Left ventricle myocardium inferior (tissue), 1 donor: ENCODE measurements around the gene APBB1. TPM values are rescaled to one million over a fixed set of nuclear protein-coding genes. Genes with fewer than 3 reads are reported as not detected.

Experiments
- DNase-seq: peaks from one replicate; pipeline ENCODE4 v3.0.0-alpha.2; 2020
- H3K27ac ChIP-seq: fragments of 200-600 bp; replicated peaks from 2 replicates; pipeline ENCODE4 v1.8.0; 2021
- H3K27me3 ChIP-seq: fragments of 200-600 bp; 2 replicates; pipeline ENCODE4 v1.8.0; 2021; ENCODE audit warnings: low read depth
- H3K36me3 ChIP-seq: fragments of 200-600 bp; 2 replicates; pipeline ENCODE4 v1.8.0; 2021
- H3K4me1 ChIP-seq: fragments of 200-600 bp; 2 replicates; pipeline ENCODE4 v1.8.0; 2021
- H3K4me3 ChIP-seq: fragments of 200-600 bp; 2 replicates; pipeline ENCODE4 v1.8.0; 2021; ENCODE audit warnings: mild to moderate bottlenecking, moderate library complexity
- H3K9me3 ChIP-seq: fragments of 200-600 bp; replicated peaks from 2 replicates; pipeline ENCODE4 v1.8.0; 2021
- intact Hi-C: fragments of 100-400 bp; cut with micrococcal nuclease; formaldehyde crosslinking; loops from one replicate; pipeline ENCODE4 v1.11.0; 2022
- total RNA-seq: library from RNA; stranded (reverse); fragmentation: NEBNext Ultra II Directional; extraction: Animal tissue kit (Norgen Biotek cat#: 25700); gene quantifications from one replicate; pipeline ENCODE4 v1.2.1, GENCODE V29; 2021
- TF ChIP-seq, protein P1 (sequence below): fragments of 200-600 bp; IDR thresholded peaks from 2 replicates; pipeline ENCODE4 v1.8.0; 2021; ENCODE audit warnings: antibody characterized with exemption, mild to moderate bottlenecking, borderline replicate concordance
- donor health status: DM: no; HTN: yes; CAD: no; lungs with severe emphysema.

APBB1 gene
- total RNA-seq, 1 donor from 2014 or later, result 75.5 TPM

GRCh38 chr11:6390718-6391469 is 28.0 kb downstream of the APBB1 start:
- intact Hi-C loops, result no loop called here
- Histone ChIP-seq H3K4me3 (peak overlapping the region; percentile 93), H3K9me3 (no peaks in the 10 kb centered on the region), H3K27ac (peak overlapping the region; percentile 94), H3K36me3 (peaks cover 29% of the 10 kb centered on the region), H3K27me3 (no peaks in the 10 kb centered on the region), H3K4me1 (peaks cover 28% of the 10 kb centered on the region)
- TF ChIP-seq, protein P1, sequence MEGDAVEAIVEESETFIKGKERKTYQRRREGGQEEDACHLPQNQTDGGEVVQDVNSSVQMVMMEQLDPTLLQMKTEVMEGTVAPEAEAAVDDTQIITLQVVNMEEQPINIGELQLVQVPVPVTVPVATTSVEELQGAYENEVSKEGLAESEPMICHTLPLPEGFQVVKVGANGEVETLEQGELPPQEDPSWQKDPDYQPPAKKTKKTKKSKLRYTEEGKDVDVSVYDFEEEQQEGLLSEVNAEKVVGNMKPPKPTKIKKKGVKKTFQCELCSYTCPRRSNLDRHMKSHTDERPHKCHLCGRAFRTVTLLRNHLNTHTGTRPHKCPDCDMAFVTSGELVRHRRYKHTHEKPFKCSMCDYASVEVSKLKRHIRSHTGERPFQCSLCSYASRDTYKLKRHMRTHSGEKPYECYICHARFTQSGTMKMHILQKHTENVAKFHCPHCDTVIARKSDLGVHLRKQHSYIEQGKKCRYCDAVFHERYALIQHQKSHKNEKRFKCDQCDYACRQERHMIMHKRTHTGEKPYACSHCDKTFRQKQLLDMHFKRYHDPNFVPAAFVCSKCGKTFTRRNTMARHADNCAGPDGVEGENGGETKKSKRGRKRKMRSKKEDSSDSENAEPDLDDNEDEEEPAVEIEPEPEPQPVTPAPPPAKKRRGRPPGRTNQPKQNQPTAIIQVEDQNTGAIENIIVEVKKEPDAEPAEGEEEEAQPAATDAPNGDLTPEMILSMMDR, result no peak
- no peak for DNase-seq

GRCh38 chr11:6389905-6390717 is 28.8 kb downstream of the APBB1 start, which contains the start of gene SMPD1:
TSS of gene SMPD1 (plus strand) at chr11:6390474. CDS start at chr11:6390599, 125 bp downstream.
- no peaks in the 10 kb centered on the region for H3K9me3 ChIP-seq
- H3K27ac ChIP-seq, result peak within 1 kb of the TSS; percentile 94
- TF ChIP-seq, protein P1, result no peak
- H3K4me1 ChIP-seq, result peaks cover 28% of the 10 kb centered on the region
- no peaks in the 10 kb centered on the region for H3K27me3 ChIP-seq
- DNase-seq, result peak; percentile 95
- H3K4me3 ChIP-seq, result peak within 1 kb of the TSS; percentile 93
- intact Hi-C loops, result no loop called here
- peaks cover 21% of the 10 kb centered on the region for H3K36me3 ChIP-seq

- TF ChIP-seq, protein P1, result no peak
- Histone ChIP-seq H3K27ac (peak overlapping the region; percentile 94), H3K4me1 (peaks cover 28% of the 10 kb centered on the region), H3K27me3 (no peaks in the 10 kb centered on the region), H3K9me3 (no peaks in the 10 kb centered on the region), H3K36me3 (peaks cover 9% of the 10 kb centered on the region), H3K4me3 (no peak overlapping the region)
- intact Hi-C loops, result no loop called here
- DNase-seq, result no peak
These were observed 30.1 kb downstream of the APBB1 start for GRCh38 chr11:6388748-6389147.

GRCh38 chr11:6387811-6388599 is 30.9 kb downstream of the APBB1 start:
- peaks cover 3% of the 10 kb centered on the region for H3K36me3 ChIP-seq
- no peaks in the 10 kb centered on the region for H3K9me3 ChIP-seq
- no peak overlapping the region for H3K27ac ChIP-seq
- TF ChIP-seq, protein P1, result no peak
- no peak for DNase-seq
- H3K4me3 ChIP-seq, result no peak overlapping the region
- intact Hi-C loops, result no loop called here
- no peaks in the 10 kb centered on the region for H3K27me3 ChIP-seq
- peaks cover 28% of the 10 kb centered on the region for H3K4me1 ChIP-seq
